OCI-LY1 (cell line): ENCODE results near the gene SYNPO2.

Experiments used
- EZH2 ChIP-seq: fragments of 200-600 bp; sonication (generic), shearing (Covaris generic); IDR thresholded peaks from 2 replicates; pipeline ENCODE4 v1.8.0; 2017; ENCODE audit warnings: borderline replicate concordance, mixed run types, mild to moderate bottlenecking, antibody characterized with exemption, low read length, moderate library complexity, mixed read lengths
- TF ChIP-seq, protein P1 (sequence below): fragments of 200-600 bp; sonication (generic), shearing (Covaris generic); IDR thresholded peaks from 2 replicates; pipeline ENCODE4 v1.5.1; 2017; ENCODE audit warnings: mild to moderate bottlenecking, antibody characterized with exemption, low read length, moderate library complexity, mixed read lengths

DNA sequence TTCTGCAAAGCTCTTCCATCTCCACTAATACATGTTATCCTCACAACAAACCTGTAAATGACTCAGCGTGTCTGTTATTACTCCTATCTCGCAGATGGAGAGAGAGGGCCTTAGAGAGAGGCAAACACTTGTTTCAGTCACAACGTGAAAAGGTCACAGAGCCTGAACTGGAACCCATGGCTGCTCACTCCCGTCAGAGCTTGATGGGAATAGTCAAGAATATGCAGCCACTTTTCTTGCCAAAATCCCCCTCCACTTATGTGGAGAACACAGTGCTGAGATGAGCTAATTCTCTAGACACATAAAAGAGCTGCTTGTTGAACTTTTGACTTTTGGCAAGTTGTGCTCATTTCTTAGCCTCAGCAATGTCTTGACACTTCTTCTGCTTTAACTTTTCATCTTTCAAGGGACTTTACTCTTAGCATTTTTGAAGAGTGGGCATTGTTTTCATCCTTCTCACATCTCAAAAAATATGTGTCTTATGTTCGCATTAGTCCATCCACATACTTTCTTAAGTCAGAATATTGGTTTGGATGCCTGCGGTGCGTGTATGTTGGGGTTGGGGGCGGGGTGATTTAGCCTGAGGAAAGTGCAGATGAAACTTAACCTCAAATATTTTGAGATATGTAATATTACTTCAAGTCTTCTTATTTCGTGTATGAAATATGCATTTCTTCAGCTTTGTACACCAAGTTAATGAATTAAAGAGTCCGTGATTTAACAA is 69.2 kb downstream of the SYNPO2 start:
- TF ChIP-seq, protein P1, sequence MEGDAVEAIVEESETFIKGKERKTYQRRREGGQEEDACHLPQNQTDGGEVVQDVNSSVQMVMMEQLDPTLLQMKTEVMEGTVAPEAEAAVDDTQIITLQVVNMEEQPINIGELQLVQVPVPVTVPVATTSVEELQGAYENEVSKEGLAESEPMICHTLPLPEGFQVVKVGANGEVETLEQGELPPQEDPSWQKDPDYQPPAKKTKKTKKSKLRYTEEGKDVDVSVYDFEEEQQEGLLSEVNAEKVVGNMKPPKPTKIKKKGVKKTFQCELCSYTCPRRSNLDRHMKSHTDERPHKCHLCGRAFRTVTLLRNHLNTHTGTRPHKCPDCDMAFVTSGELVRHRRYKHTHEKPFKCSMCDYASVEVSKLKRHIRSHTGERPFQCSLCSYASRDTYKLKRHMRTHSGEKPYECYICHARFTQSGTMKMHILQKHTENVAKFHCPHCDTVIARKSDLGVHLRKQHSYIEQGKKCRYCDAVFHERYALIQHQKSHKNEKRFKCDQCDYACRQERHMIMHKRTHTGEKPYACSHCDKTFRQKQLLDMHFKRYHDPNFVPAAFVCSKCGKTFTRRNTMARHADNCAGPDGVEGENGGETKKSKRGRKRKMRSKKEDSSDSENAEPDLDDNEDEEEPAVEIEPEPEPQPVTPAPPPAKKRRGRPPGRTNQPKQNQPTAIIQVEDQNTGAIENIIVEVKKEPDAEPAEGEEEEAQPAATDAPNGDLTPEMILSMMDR = no peak
- TF ChIP-seq EZH2 = no peak
